Measurements from ENCODE around the gene ZCWPW1.

GRCh38 chr7:100363098-100363497 is 65.4 kb downstream of the ZCWPW1 start:
- TF ChIP-seq EZH2 (IDR thresholded peaks at IDR 0.05; ENCODE audit: borderline replicate concordance, low read length): no peak
- TF ChIP-seq, protein P1, sequence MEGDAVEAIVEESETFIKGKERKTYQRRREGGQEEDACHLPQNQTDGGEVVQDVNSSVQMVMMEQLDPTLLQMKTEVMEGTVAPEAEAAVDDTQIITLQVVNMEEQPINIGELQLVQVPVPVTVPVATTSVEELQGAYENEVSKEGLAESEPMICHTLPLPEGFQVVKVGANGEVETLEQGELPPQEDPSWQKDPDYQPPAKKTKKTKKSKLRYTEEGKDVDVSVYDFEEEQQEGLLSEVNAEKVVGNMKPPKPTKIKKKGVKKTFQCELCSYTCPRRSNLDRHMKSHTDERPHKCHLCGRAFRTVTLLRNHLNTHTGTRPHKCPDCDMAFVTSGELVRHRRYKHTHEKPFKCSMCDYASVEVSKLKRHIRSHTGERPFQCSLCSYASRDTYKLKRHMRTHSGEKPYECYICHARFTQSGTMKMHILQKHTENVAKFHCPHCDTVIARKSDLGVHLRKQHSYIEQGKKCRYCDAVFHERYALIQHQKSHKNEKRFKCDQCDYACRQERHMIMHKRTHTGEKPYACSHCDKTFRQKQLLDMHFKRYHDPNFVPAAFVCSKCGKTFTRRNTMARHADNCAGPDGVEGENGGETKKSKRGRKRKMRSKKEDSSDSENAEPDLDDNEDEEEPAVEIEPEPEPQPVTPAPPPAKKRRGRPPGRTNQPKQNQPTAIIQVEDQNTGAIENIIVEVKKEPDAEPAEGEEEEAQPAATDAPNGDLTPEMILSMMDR (IDR thresholded peaks at IDR 0.05; ENCODE audit: low read length): no peak
